MM.1S (cell line): Measurements from ENCODE around the gene ZFPL1.

Experiments
- CTCF ChIP-seq: fragments of 300-600 bp; sonication (generic); IDR thresholded peaks from 2 replicates; pipeline ENCODE4 v1.5.1; 2016; ENCODE audit warnings: antibody characterized with exemption, low read length, mixed read lengths
- EZH2 ChIP-seq: fragments of 300-600 bp; sonication (generic); optimal IDR thresholded peaks from 2 replicates; pipeline ENCODE3; 2017; ENCODE audit warnings: low read depth, mild to moderate bottlenecking, antibody characterized with exemption, low read length, mixed read lengths

- TF ChIP-seq CTCF (no peak), EZH2 (no peak)
These were observed 11.4 kb upstream of the ZFPL1 start for GRCh38 chr11:65072631-65072966.
